Stimulated activated CD4-positive, alpha-beta T cell treated with anti-CD3 and anti-CD28 coated beads, TNF-alpha, amount 100 ng/mL, for 1 hour (primary cell): ENCODE measurements around the gene HHATL.

ENCODE experiments used
- DNase-seq, 3 donors: peaks; one replicate each; pipeline ENCODE4 v3.0.0-alpha.2; 2020; ENCODE audit warnings: low read depth in 3 of 3, low spot score in 1 of 3

HHATL gene

GRCh38 chr3:42654331-42655201 is 48.0 kb downstream of the HHATL start:
- DNase-seq, result no peak

DNA sequence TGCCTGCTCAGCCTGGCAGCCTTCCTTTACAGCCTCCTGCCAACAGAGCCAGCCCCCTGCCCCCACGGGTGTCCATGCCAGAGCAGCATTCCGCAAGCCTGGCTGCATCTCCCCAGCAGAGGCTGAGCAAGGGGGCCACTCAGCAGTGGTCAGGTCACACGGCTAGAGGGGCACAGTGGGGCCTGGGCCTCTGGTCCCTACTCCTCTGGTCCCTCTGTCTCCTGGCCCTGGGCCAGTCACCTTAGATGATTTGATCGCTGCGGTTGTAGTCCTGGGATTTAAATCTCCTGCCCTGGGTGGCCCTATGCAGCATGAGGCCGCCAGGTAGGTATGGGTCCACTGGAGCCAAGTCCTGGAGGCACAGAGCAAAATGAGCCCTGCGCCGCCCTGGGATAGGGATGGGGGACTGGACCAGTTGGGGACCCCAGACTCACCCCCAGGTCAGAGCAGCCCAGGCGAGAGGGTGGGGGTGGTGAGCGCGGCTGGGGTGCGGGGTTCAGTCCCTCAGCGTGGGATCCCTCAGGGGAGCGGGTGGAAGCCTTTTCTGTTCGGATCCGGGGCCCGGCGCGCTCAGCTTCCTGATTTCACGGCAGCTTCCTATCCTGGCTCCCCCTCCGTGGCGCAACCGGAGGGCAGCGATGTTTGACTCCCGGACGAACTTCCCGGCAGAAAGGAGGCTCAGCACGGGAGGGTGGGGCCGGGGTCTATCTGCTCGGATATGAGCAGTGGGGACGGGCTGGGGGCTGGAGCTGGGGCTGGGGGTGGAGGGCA is 48.9 kb downstream of the HHATL start, which contains the start of gene ZBTB47:
ZBTB47 (plus strand) TSS at position 138 of the 771 bp plus-strand sequence. CDS start 4,659 bp downstream, outside the sequence.
- no peak for DNase-seq

DNA sequence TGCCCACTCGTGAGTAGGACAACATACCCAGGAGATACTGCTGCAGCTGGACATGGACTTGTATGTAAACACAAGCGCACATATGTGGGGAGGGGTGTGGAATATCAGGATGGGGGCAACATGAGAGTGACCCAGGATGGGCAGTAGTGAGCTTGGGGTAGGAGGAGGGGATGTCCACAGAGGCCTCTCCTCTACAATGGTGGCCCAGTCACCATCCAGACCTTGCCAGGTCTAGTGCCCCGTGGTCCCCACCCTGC is 49.4 kb downstream of the HHATL start:
- DNase-seq, result no peak

DNA sequence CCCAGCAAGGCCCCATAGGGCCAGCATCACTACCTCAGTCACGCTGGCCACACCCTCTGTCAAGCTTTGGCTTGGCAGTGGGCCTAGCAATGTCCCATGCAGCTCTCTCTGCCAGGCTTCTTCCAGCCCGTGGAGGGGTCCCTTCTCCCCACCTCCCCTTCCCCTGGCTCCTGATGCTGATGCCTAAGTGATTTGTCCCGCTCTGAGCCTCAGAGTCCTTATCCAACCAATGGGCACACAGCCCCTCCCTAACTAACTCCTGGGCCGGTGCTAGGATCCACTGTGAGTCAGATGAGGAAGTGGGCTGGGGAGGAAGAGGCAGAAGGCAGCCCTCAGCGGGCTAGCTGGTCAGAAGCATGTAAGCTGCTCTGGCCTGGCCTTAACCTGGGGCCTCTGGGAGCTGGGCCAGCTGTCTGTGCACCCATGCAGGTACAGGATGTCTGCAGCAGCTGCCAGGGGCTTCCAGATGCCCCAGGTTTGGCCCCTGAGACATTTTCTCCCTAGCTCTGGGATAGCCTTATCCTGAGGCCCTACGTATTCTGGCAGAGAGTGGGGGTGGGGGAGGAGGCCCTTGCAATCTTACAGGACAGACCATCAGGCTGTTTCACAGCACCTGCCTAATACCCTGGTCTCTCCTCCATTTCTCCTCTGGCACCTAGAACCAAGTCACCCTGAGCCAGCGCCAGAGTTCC is 49.8 kb downstream of the HHATL start:
- no peak for DNase-seq

DNA sequence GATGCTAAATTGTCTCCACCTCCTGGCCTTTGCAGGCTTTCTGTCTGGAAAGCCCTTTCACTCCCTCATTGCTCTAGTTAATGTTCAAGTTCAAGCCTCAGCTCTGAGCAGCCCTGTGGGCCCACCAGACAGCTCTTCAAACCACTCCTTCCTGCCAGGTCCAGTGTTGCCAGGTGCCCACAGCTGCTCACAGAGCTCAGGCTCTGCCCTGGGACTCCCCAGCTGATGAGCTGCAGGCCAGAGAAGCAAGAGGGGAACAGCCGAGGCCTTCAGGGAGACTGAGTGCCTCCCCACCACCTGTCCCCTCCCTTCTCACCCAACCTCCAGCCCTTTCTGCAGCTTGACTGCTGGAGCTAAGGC is 50.4 kb downstream of the HHATL start:
- DNase-seq, result no peak

- DNase-seq, result no peak
Measured at GRCh38 chr3:42651248-42652091, 51.1 kb downstream of the HHATL start.

DNA sequence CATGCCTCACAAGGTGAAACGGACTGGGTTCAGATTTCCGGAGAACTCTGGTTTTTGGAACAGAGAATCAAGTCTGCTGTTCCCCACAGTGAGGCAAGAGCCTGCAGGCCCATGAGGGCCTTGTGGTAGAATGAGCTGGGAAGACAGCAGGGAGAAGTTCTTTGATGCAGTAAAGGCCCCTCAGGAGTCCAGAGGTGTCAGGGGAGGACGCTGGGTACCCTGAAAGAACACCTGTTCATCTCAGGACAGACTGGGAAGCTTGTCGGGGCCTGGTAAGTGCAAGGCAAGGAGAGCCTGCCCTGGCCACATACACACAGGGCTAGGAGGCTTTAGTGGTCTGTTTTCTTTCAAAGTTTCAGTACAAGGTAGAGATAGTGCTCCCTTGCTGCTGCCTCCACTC is 52.8 kb downstream of the HHATL start:
- no peak for DNase-seq

DNA sequence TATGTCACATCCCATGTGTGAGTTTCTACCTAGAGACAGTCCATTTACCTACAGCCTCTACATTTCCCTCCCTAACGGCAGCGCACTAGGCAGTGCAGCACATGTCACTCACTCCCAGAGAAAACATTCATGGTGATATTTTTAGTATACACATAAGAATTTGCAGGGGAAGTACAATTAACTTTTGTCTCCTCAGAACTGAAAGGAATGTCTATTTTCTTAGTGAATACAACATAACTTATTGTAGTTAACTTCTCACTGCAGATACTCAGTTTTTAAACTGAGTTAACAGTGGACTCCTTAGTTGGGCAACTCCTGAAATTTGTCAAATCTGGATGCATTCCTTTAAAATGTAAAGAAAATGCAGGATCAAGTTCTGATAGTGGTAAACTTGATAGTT is 53.6 kb downstream of the HHATL start:
- DNase-seq, result no peak

DNA sequence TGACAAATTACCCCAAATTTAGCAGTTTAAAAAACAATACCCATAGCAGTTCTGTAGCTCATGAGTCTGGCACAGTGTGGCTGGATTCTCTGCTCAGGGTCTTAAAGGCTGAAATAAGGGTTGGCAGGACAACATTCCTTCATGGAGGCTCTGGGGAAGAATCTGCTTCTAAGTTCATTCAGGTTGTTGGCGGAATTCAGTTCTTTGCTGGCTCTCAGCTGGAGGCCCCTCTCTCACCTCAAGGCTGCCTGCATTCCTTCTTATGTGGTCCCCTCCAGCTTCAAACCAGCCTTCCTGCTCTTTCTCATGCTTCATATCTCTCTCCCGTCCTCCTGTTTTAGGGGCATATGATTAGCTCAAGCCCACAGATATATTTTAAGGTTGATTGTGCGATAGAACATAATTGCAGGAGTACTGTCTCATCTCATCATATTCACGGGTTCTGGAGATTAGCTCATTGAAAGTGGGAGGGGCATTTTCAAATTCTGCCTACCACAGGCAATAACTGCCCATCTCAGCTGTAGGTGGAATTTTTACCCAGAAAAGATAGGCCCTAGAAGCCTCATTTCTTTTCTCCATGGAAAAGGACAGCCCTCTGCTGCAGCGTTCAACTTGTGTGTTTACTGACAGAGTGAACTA is 54.7 kb downstream of the HHATL start:
- no peak for DNase-seq
